Peyer's patch (tissue), 4 donors: ENCODE measurements around the gene SLC26A9. TPM values are rescaled to one million over a fixed set of nuclear protein-coding genes. Genes with fewer than 3 reads are reported as not detected.

Source experiments
- DNase-seq, 3 donors: peaks; one replicate each; pipeline ENCODE4 v3.0.0-alpha.2; 2017 to 2019
- H3K27ac ChIP-seq, 4 donors: fragments of 200-600 bp; sonication (generic); one replicate each; pipeline ENCODE4 v1.5.1; 2016 to 2019
- H3K27me3 ChIP-seq, 2 donors: fragments of 200-600 bp; sonication (generic); one replicate each; pipeline ENCODE4 v1.5.1; 2019
- H3K36me3 ChIP-seq, 3 donors: fragments of 200-600 bp; sonication (generic); one replicate each; pipeline ENCODE4 v1.5.1; 2016 to 2019
- H3K4me1 ChIP-seq, 4 donors: fragments of 200-600 bp; sonication (generic); one replicate each; pipeline ENCODE4 v1.5.1; 2016 to 2019
- H3K4me3 ChIP-seq, 4 donors: fragments of 200-600 bp; sonication (generic); 1 replicate in 3 of 4; 2 replicates in 1 of 4; pipeline ENCODE4 v1.5.1; 2016 to 2019; ENCODE audit warnings: mild to moderate bottlenecking in 1 of 4
- H3K9me3 ChIP-seq, 4 donors: fragments of 200-600 bp; sonication (generic); one replicate each; pipeline ENCODE4 v1.5.1; 2016 to 2019; ENCODE audit warnings: mild to moderate bottlenecking in 1 of 4
- CTCF ChIP-seq, 6 experiments: fragments of 450-650 bp in 4 of 6; fragments of 200-600 bp in 2 of 6; sonication (generic) in 1 of 6; IDR thresholded peaks; one replicate each; pipeline ENCODE4 v1.5.1; 2017 to 2019; ENCODE audit warnings: antibody characterized with exemption in 6 of 6, mild to moderate bottlenecking in 3 of 6, moderate library complexity in 1 of 6
- POLR2A ChIP-seq, 2 donors: fragments of 450-650 bp; IDR thresholded peaks; one replicate each; pipeline ENCODE4 v1.5.1; 2017; ENCODE audit warnings: antibody characterized with exemption in 2 of 2, mild to moderate bottlenecking in 2 of 2, moderate library complexity in 2 of 2
- total RNA-seq, 4 donors: library from RNA; depleted of rRNA; stranded (reverse); fragments of >200 nt; gene quantifications; one replicate each; pipeline ENCODE4 v1.1.0, GENCODE V29; 2016

SLC26A9 gene
- total RNA-seq, 4 donors from 2014 or later, result not detected

GRCh38 chr1:205934788-205935187 lies 8.5 kb downstream of the SLC26A9 start:
- TF ChIP-seq CTCF (IDR thresholded peaks at IDR 0.05) (no peak), POLR2A (IDR thresholded peaks at IDR 0.05) (no peak)
- no peaks in the 10 kb centered on the region for H3K4me1 ChIP-seq
- H3K9me3 ChIP-seq, result no peaks in the 10 kb centered on the region
- DNase-seq, result no peak
- no peaks in the 10 kb centered on the region for H3K27me3 ChIP-seq
- H3K27ac ChIP-seq, result no peak overlapping the region
- no peak overlapping the region for H3K4me3 ChIP-seq
- H3K36me3 ChIP-seq, result no peaks in the 10 kb centered on the region

DNA sequence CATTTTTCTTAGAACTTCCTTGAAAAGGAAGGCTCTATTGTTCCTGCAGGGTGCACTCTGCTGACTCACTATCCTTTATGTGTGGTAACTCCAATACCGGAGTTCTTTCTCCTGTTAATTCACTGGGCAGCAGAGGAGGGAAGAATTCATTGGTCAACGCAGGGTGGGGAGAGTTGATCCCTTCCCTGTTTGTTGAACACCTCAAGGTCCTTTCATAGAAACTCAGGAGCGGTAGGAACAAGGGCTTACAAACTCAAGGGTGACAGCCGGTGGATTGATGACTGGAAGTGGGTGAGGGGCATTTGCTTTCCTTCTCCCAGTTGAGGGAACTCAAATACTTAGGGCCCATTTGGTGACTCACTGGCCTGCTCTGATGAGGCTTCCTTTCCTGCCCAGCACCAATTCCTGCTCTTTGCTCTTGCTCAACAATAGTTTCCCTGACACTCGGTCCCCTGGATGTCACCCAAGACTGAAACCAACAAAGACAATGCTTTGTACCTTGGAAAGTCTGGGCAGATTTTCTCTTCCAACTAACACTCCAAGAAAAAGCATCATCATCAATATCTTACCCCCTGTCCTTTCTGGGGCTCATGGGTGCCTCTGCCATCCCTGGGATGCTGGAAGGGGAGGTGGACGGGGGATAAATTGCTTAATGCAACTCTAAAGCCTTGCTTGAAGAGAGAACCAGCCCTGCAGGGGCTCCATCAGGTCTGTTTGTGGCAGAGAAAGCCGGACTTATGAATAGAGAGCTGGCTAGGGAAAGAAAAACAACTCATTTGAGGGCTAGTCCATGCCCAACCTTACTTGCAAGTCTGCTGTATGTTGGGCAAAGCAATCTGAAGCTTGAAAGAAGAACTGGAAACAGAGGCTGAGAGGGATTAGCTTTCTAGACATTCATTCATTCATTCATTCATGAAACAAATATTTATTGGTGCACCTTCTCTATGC lies 9.3 kb downstream of the SLC26A9 start:
- no peaks in the 10 kb centered on the region for H3K36me3 ChIP-seq
- no peak overlapping the region for H3K27ac ChIP-seq
- H3K4me1 ChIP-seq, result no peaks in the 10 kb centered on the region
- no peak for DNase-seq
- no peak overlapping the region for H3K4me3 ChIP-seq
- H3K9me3 ChIP-seq, result no peaks in the 10 kb centered on the region
- no peaks in the 10 kb centered on the region for H3K27me3 ChIP-seq
- no peak for TF ChIP-seq POLR2A (IDR thresholded peaks at IDR 0.05)
- no peak for TF ChIP-seq CTCF (IDR thresholded peaks at IDR 0.05)

- Histone ChIP-seq H3K4me3 (no peak overlapping the region), H3K9me3 (no peaks in the 10 kb centered on the region), H3K4me1 (no peaks in the 10 kb centered on the region), H3K27me3 (no peaks in the 10 kb centered on the region), H3K27ac (no peak overlapping the region), H3K36me3 (no peaks in the 10 kb centered on the region)
- no peak for DNase-seq
- TF ChIP-seq POLR2A (IDR thresholded peaks at IDR 0.05) (no peak), CTCF (IDR thresholded peaks at IDR 0.05) (no peak)
These were observed 10.5 kb downstream of the SLC26A9 start for GRCh38 chr1:205932776-205933175.

DNA sequence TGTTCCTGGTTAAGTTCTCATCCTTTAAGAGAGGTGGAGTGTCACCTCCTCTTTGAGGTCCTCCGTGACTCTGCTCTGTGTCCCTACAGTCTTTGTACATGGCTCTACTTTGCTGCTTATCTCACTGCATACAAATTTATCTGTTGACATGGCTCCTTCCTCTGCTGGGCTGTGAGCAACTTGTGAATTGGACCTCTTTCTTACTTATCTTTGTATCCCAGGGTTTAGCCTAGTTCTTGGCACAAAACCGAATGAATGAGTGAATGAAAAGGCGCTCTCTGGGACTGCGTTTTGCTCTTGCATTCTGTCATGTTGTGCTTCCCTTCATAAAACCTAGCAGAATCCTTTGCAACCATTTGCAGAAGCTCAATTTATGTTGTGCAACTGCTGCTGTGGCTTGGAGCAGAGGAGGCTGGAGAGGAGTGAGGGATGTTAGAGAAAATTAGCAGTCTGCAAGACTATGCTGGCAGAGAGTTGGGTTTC lies 12.4 kb downstream of the SLC26A9 start:
- Histone ChIP-seq H3K4me3 (no peak overlapping the region), H3K9me3 (no peaks in the 10 kb centered on the region), H3K4me1 (no peaks in the 10 kb centered on the region), H3K27me3 (no peaks in the 10 kb centered on the region), H3K36me3 (no peaks in the 10 kb centered on the region), H3K27ac (no peak overlapping the region)
- no peak for TF ChIP-seq POLR2A (IDR thresholded peaks at IDR 0.05)
- no peak for TF ChIP-seq CTCF (IDR thresholded peaks at IDR 0.05)
- no peak for DNase-seq

- Histone ChIP-seq H3K27ac (no peak overlapping the region), H3K4me3 (no peak overlapping the region), H3K36me3 (no peaks in the 10 kb centered on the region), H3K9me3 (no peaks in the 10 kb centered on the region), H3K27me3 (no peaks in the 10 kb centered on the region), H3K4me1 (no peaks in the 10 kb centered on the region)
- DNase-seq, result no peak
- TF ChIP-seq POLR2A (IDR thresholded peaks at IDR 0.05), result no peak
- no peak for TF ChIP-seq CTCF (IDR thresholded peaks at IDR 0.05)
These were observed 13.1 kb downstream of the SLC26A9 start for GRCh38 chr1:205930195-205930577.
